ENCODE results near the gene REXO1. TPM values are rescaled to one million over a fixed set of nuclear protein-coding genes. Genes with fewer than 3 reads are reported as not detected.

The REXO1 gene
- total and polyA plus RNA-seq, 9 of the 15 experiments (the other 6 are each of a cell fraction or from before 2014, with no cell fraction given), result 0.04 to 63.3 (median 15.8) TPM

- TF ChIP-seq, protein P1, sequence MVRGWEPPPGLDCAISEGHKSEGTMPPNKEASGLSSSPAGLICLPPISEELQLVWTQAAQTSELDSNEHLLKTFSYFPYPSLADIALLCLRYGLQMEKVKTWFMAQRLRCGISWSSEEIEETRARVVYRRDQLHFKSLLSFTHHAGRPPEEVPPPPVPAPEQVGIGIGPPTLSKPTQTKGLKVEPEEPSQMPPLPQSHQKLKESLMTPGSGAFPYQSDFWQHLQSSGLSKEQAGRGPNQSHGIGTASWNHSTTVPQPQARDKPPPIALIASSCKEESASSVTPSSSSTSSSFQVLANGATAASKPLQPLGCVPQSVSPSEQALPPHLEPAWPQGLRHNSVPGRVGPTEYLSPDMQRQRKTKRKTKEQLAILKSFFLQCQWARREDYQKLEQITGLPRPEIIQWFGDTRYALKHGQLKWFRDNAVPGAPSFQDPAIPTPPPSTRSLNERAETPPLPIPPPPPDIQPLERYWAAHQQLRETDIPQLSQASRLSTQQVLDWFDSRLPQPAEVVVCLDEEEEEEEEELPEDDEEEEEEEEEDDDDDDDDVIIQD (CRISPR knock-in tag; IDR thresholded peaks at IDR 0.05), result no peak
- TF ChIP-seq HMG20A (CRISPR knock-in tag; conservative IDR thresholded peaks at IDR 0.05) (no peak), IFI16 (CRISPR knock-in tag; IDR thresholded peaks at IDR 0.05) (no peak), HMGXB4 (CRISPR knock-in tag; IDR thresholded peaks at IDR 0.05) (peak; percentile 85), RERE (CRISPR knock-in tag; IDR thresholded peaks at IDR 0.05; ENCODE audit: borderline replicate concordance) (no peak), LEF1 (IDR thresholded peaks at IDR 0.05) (0 out of 2 replicates have a peak, but pooled peaks have one; percentile 23), IRF1 (CRISPR knock-in tag; IDR thresholded peaks at IDR 0.05; ENCODE audit: borderline replicate concordance) (no peak), ZNF778 (CRISPR knock-in tag; IDR thresholded peaks at IDR 0.05) (no peak), THRA (IDR thresholded peaks at IDR 0.05) (no peak)
- TF ChIP-seq, protein P2, sequence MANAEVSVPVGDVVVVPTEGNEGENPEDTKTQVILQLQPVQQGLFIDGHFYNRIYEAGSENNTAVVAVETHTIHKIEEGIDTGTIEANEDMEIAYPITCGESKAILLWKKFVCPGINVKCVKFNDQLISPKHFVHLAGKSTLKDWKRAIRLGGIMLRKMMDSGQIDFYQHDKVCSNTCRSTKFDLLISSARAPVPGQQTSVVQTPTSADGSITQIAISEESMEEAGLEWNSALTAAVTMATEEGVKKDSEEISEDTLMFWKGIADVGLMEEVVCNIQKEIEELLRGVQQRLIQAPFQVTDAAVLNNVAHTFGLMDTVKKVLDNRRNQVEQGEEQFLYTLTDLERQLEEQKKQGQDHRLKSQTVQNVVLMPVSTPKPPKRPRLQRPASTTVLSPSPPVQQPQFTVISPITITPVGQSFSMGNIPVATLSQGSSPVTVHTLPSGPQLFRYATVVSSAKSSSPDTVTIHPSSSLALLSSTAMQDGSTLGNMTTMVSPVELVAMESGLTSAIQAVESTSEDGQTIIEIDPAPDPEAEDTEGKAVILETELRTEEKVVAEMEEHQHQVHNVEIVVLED (CRISPR knock-in tag; IDR thresholded peaks at IDR 0.05), result no peak
These were observed 35.7 kb downstream of the REXO1 start (continued) for GRCh38 chr19:1812426-1813191.

Measured in K562 (cell line).